ENCODE results near the gene HGF.

DNA sequence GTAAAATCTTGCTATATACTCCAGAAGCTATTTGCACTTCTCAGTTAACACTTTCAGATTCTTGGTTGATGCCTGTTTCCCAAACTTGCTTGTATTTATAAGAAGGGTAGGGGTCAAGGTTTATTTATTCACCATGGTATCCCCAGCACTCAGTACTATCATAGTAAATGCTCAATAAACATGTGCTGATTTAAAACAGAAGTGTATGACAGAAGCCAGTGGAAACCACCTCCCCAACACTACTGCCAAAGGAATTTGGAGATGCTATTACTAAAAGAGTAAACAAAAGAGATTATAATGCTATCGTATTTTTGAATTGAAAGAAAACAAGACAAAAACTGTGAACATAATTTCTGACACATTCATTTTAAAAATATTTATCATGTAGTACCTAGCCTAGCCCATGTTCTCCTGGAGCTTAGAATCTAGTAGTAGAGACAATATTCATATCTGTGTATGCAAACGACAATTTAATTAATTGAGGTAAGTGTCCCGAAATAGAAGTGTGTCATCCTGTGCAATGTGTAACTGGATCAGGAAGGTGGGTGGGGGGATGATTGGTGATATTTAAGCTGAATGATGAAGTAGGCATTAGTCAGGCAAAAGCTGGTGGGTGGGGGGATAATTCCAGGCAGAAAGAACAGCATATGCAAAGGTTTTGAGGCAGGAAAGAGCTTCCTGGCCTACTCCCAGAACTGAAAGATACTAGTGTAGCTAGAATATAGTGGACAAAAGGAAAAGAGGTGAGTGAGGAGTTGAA is 77.5 kb downstream of the HGF start:
- TF ChIP-seq, protein P1, sequence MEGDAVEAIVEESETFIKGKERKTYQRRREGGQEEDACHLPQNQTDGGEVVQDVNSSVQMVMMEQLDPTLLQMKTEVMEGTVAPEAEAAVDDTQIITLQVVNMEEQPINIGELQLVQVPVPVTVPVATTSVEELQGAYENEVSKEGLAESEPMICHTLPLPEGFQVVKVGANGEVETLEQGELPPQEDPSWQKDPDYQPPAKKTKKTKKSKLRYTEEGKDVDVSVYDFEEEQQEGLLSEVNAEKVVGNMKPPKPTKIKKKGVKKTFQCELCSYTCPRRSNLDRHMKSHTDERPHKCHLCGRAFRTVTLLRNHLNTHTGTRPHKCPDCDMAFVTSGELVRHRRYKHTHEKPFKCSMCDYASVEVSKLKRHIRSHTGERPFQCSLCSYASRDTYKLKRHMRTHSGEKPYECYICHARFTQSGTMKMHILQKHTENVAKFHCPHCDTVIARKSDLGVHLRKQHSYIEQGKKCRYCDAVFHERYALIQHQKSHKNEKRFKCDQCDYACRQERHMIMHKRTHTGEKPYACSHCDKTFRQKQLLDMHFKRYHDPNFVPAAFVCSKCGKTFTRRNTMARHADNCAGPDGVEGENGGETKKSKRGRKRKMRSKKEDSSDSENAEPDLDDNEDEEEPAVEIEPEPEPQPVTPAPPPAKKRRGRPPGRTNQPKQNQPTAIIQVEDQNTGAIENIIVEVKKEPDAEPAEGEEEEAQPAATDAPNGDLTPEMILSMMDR (IDR thresholded peaks at IDR 0.05; ENCODE audit: insufficient read depth, low read length, poor library complexity, severe bottlenecking): no peak
- TF ChIP-seq EZH2phosphoT487 (conservative IDR thresholded peaks at IDR 0.05; ENCODE audit: low read length): no peak
